T-helper 2 cell treated with Interferon-gamma antibody and Interleukin-4, amounts not matched to agents 5 μg/mL and 100 μg/mL, for 36 hours (primary cell): ENCODE data around the gene ZDHHC22.

Experiments
- DNase-seq: peaks from one replicate; pipeline ENCODE4 v3.0.0; 2021; ENCODE audit warnings: low spot score
- H3K27ac Mint-ChIP-seq: one replicate; pipeline ENCODE4 v1.8.0; 2021; ENCODE audit warnings: mild to moderate bottlenecking, mixed read lengths
- H3K27me3 Mint-ChIP-seq: one replicate; pipeline ENCODE4 v1.8.0; 2021; ENCODE audit warnings: low read depth, mixed read lengths
- H3K36me3 Mint-ChIP-seq: one replicate; pipeline ENCODE4 v1.8.0; 2021; ENCODE audit warnings: low read depth, mixed read lengths
- H3K4me1 Mint-ChIP-seq: one replicate; pipeline ENCODE4 v1.8.0; 2021; ENCODE audit warnings: low read depth, mixed read lengths
- H3K4me3 Mint-ChIP-seq: one replicate; pipeline ENCODE4 v1.8.0; 2022; ENCODE audit warnings: mild to moderate bottlenecking, moderate library complexity, mixed read lengths
- H3K9me3 Mint-ChIP-seq: one replicate; pipeline ENCODE4 v1.8.0; 2021; ENCODE audit warnings: mixed read lengths

ZDHHC22 gene

GRCh38 chr14:77097700-77098528 lies 43.7 kb downstream of the ZDHHC22 start, which contains the start of gene CIPC:
Gene CIPC, plus strand, starts transcription at chr14:77098258. Its CDS starts 7,451 bp downstream, at chr14:77105709.
- Mint-ChIP-seq H3K27ac (peak within 1 kb of the TSS; percentile 88), H3K4me3 (peak within 1 kb of the TSS; percentile 86), H3K27me3 (no peaks in the 10 kb centered on the region), H3K36me3 (peaks cover 2% of the 10 kb centered on the region), H3K4me1 (peaks cover 27% of the 10 kb centered on the region), H3K9me3 (no peaks in the 10 kb centered on the region)
- peak; percentile 100 for DNase-seq

GRCh38 chr14:77097006-77097699 lies 44.4 kb downstream of the ZDHHC22 start:
- H3K27me3 Mint-ChIP-seq = no peaks in the 10 kb centered on the region
- H3K27ac Mint-ChIP-seq = peak overlapping the region; percentile 88
- H3K36me3 Mint-ChIP-seq = peaks cover 2% of the 10 kb centered on the region
- no peak for DNase-seq
- no peaks in the 10 kb centered on the region for H3K9me3 Mint-ChIP-seq
- H3K4me1 Mint-ChIP-seq = peaks cover 27% of the 10 kb centered on the region
- peak overlapping the region; percentile 86 for H3K4me3 Mint-ChIP-seq

DNA sequence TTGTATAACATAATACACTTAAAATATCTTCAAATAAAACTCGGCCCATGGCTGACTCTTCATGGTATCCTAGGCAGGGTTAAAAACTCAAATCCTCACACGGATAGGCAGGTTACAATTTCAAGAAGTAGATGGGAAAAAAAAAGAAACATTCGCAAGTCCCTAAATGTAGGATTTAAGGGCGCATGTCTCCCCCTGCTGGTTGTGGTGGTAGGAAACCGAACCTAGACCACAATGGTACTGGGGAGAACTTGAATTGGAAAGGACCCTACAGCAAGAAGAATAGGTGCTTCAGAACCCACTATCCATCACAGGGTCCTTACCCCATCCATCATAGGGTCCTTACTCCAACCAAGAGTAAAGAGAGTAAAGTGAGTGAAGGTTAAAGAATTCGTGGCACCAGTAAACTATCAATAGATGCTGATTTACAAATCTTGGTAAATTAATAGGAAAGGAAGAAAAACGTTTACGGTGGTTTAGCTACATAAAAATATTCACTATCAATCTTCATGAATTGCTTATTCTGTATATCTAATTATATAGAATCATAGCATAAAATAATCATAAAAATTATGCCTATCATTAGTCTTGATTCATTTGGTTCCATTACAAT lies 46.8 kb downstream of the ZDHHC22 start:
- peak; percentile 60 for DNase-seq
- peaks cover 3% of the 10 kb centered on the region for H3K27me3 Mint-ChIP-seq
- H3K36me3 Mint-ChIP-seq = peaks cover 5% of the 10 kb centered on the region
- H3K27ac Mint-ChIP-seq = no peak overlapping the region
- H3K4me3 Mint-ChIP-seq = no peak overlapping the region
- H3K9me3 Mint-ChIP-seq = peaks cover 13% of the 10 kb centered on the region
- H3K4me1 Mint-ChIP-seq = peaks cover 26% of the 10 kb centered on the region

DNA sequence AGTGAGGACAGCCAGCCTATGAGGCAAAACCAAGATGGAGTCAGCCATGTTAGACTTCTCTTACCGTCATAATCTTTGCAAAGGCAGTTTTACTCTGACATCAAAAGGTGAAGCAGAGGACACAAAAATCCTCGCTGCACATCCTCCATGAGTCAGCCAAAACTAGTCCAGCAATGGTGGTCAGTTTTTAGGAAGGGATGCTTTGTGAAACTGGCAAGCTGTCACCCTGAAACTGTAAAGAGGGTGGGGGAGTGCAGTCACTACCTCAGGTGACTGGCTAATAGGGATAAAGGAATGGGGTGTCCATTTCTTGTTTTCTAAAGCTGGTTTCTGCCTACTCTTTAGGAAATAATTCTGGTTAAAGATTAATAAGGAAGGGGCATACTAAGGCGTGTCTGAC lies 48.9 kb downstream of the ZDHHC22 start:
- Mint-ChIP-seq H3K27ac (no peak overlapping the region), H3K4me1 (peaks cover 22% of the 10 kb centered on the region), H3K9me3 (peaks cover 13% of the 10 kb centered on the region), H3K36me3 (peaks cover 3% of the 10 kb centered on the region), H3K4me3 (no peak overlapping the region), H3K27me3 (peaks cover 8% of the 10 kb centered on the region)
- no peak for DNase-seq

GRCh38 chr14:77091518-77091917 lies 50.1 kb downstream of the ZDHHC22 start:
- DNase-seq = no peak
- H3K4me3 Mint-ChIP-seq = no peak overlapping the region
- peaks cover 8% of the 10 kb centered on the region for H3K27me3 Mint-ChIP-seq
- peaks cover 3% of the 10 kb centered on the region for H3K36me3 Mint-ChIP-seq
- no peak overlapping the region for H3K27ac Mint-ChIP-seq
- H3K4me1 Mint-ChIP-seq = peaks cover 16% of the 10 kb centered on the region
- peaks cover 13% of the 10 kb centered on the region for H3K9me3 Mint-ChIP-seq

DNA sequence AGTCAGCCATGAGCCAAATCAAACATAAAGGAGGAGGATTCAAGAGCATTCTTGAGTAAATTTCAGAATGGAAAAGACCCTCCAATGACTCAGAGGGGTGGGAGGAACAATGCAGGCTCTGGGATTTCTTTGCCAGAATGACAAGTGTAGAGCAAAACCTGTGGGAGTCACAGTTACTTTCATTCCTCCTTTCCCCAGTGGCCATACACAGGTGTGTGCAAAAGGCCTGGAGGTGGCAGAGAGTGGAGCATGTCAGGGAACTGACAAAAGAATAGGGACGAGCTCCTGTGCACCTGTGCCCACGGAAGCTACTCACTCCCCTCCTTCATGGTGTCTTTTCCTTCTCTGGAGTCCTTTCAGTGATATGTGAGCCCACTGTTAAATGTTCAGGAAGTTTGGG lies 52.9 kb downstream of the ZDHHC22 start:
- Mint-ChIP-seq H3K4me1 (peaks cover 8% of the 10 kb centered on the region), H3K27ac (no peak overlapping the region), H3K9me3 (peaks cover 13% of the 10 kb centered on the region)

DNA sequence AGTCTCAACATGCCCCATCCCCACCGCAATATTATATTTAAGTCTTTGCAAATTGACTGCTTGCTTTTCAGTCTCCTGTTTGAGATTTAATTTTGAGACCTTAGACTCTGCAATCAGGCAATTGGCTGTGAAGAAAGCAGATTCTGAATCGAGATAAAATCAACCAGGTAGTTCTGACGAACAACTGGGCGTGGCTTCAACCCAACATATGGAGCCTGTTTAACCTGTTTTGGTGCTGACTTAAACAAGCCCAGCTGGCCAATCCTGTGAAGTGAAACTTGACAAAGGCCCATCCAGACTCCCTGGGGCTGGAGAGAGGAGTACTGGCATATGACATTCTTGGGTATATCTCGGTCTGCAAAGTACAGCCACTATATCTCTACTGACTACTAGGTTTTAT lies 53.4 kb downstream of the ZDHHC22 start:
- H3K27ac Mint-ChIP-seq = no peak overlapping the region
- no peak for DNase-seq
- H3K9me3 Mint-ChIP-seq = peaks cover 13% of the 10 kb centered on the region
- peaks cover 8% of the 10 kb centered on the region for H3K4me1 Mint-ChIP-seq
- peaks cover 10% of the 10 kb centered on the region for H3K27me3 Mint-ChIP-seq
- no peak overlapping the region for H3K4me3 Mint-ChIP-seq
- H3K36me3 Mint-ChIP-seq = peaks cover 3% of the 10 kb centered on the region

More for the DNA sequence above, 52.9 kb downstream of the ZDHHC22 start:
- no peak for DNase-seq
- H3K36me3 Mint-ChIP-seq = peaks cover 3% of the 10 kb centered on the region
- H3K4me3 Mint-ChIP-seq = no peak overlapping the region
- peaks cover 10% of the 10 kb centered on the region for H3K27me3 Mint-ChIP-seq

DNA sequence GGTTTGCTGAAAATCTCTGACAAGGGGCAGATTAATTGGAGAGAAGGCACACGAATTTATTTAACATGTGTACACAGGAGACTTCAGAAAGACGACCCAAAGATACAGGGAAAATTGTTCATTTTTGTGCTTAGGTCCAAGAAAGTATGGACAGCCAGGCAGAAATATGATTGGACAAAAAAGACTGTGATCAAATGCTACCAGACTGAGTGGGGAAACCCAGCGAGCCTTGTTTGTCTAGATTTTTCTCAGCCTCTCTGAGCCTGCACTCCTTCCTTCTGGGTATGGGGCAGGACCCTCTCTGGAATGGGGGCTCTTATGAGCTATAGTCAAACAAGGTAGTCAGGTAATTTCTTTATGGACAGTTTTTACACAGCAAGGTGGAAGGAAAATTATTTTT lies 54.0 kb downstream of the ZDHHC22 start:
- DNase-seq = no peak
- peaks cover 8% of the 10 kb centered on the region for H3K4me1 Mint-ChIP-seq
- H3K36me3 Mint-ChIP-seq = peaks cover 3% of the 10 kb centered on the region
- H3K4me3 Mint-ChIP-seq = no peak overlapping the region
- peaks cover 10% of the 10 kb centered on the region for H3K27me3 Mint-ChIP-seq
- H3K27ac Mint-ChIP-seq = no peak overlapping the region
- H3K9me3 Mint-ChIP-seq = peaks cover 13% of the 10 kb centered on the region

- no peak overlapping the region for H3K27ac Mint-ChIP-seq
- no peak overlapping the region for H3K4me3 Mint-ChIP-seq
- peaks cover 10% of the 10 kb centered on the region for H3K27me3 Mint-ChIP-seq
- peaks cover 8% of the 10 kb centered on the region for H3K4me1 Mint-ChIP-seq
- peaks cover 13% of the 10 kb centered on the region for H3K9me3 Mint-ChIP-seq
- peaks cover 3% of the 10 kb centered on the region for H3K36me3 Mint-ChIP-seq
- no peak for DNase-seq
These were observed 54.6 kb downstream of the ZDHHC22 start for GRCh38 chr14:77086951-77087350.

DNA sequence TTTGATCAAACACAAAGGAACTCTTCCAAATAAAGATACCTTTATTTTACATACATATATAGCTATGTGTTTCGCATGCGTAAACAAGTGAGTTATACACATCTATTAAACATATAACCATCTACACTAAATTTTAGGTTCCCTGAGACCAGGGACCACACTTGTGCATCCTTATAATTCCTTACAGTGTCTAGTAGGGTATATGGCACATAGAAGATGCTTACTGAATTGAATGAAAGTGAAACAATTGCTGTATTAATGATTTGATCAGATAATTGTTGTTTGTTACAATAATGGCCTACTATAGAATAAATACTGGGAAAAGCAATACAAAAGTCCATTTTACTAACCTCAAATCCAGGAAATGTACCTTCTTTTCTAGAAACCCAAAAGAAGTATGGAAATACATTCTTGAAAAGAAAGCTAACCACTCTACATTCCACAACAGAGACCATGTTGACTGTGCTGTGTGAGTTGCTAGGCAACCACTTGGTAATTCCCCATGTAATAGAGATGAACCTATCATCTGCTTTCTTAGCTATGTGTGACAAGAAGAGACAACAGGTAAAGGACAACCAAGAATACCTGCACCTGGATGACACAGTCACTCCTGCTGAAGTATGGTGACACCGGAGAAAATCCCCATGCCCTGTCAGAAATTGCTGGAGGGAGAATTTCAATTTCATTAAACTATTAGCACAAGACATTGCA lies 55.4 kb downstream of the ZDHHC22 start:
- DNase-seq = no peak
- peaks cover 8% of the 10 kb centered on the region for H3K4me1 Mint-ChIP-seq
- H3K27ac Mint-ChIP-seq = no peak overlapping the region
- no peaks in the 10 kb centered on the region for H3K36me3 Mint-ChIP-seq
- peaks cover 7% of the 10 kb centered on the region for H3K9me3 Mint-ChIP-seq
- H3K4me3 Mint-ChIP-seq = no peak overlapping the region
- H3K27me3 Mint-ChIP-seq = peaks cover 10% of the 10 kb centered on the region

- Mint-ChIP-seq H3K27me3 (peaks cover 10% of the 10 kb centered on the region), H3K27ac (no peak overlapping the region), H3K36me3 (no peaks in the 10 kb centered on the region), H3K4me1 (peaks cover 8% of the 10 kb centered on the region), H3K9me3 (peaks cover under 1% of the 10 kb centered on the region), H3K4me3 (no peak overlapping the region)
- DNase-seq = no peak
These were observed 56.1 kb downstream of the ZDHHC22 start for GRCh38 chr14:77085538-77085937.

DNA sequence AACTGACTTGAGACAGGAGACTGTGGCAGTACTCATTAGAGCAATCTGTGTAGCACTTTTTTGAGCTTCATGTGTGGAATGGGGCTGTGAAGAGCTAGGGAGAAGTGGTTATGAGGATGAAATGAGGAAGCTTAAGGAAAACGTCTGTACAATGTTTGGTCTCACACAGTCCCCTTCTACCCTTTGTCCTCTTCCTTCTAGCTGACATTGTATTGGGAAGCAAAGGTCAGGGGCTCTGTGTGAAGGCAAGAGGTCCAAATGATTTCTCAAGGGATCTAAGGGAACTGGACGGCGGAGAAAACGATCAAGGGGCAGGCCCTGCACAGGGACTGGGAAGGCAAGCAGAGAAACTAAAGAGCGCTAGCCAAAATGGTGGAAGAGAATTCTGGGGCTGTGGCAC lies 56.6 kb downstream of the ZDHHC22 start:
- Mint-ChIP-seq H3K4me3 (no peak overlapping the region), H3K27ac (no peak overlapping the region)

GRCh38 chr14:77083082-77083481 lies 58.5 kb downstream of the ZDHHC22 start:
- Mint-ChIP-seq H3K9me3 (peaks cover 8% of the 10 kb centered on the region), H3K27ac (no peak overlapping the region), H3K4me1 (peaks cover 4% of the 10 kb centered on the region), H3K36me3 (no peaks in the 10 kb centered on the region), H3K4me3 (no peak overlapping the region), H3K27me3 (peaks cover 5% of the 10 kb centered on the region)
- no peak for DNase-seq

More for the DNA sequence above, 56.6 kb downstream of the ZDHHC22 start:
- Mint-ChIP-seq H3K9me3 (peaks cover 3% of the 10 kb centered on the region), H3K36me3 (no peaks in the 10 kb centered on the region), H3K4me1 (peaks cover 8% of the 10 kb centered on the region), H3K27me3 (peaks cover 10% of the 10 kb centered on the region)
- DNase-seq = no peak
